K562 (cell line): ENCODE results near the gene CHMP2A. TPM values are rescaled to one million over a fixed set of nuclear protein-coding genes. Genes with fewer than 3 reads are reported as not detected.
A peak's percentile ranks its signal among the peaks of the same experiment; 100 is the strongest.

Source experiments
- CREM ChIP-seq: IDR thresholded peaks from 2 replicates; pipeline ENCODE4 v1.6.1; 2014; ENCODE audit warnings: antibody characterized with exemption, low read depth
- CTBP1 ChIP-seq: fragments of 450-650 bp; IDR thresholded peaks from 2 replicates; pipeline ENCODE4 v1.6.1; 2016; ENCODE audit warnings: borderline replicate concordance
- JUND ChIP-seq, 2 experiments: IDR thresholded peaks; 2 replicates in 1 of 2; 3 replicates in 1 of 2; pipeline ENCODE4 v1.6.1; 2011; ENCODE audit warnings: borderline replicate concordance in 2 of 2, low read depth in 2 of 2, low read length in 2 of 2, improper control_type of control experiment in 1 of 2, missing biosample characterization in 1 of 2, missing genetic modification characterization in 1 of 2, missing genetic modification reagents in 1 of 2
- MAFK ChIP-seq: IDR thresholded peaks from 2 replicates; pipeline ENCODE4 v1.6.1; 2011; ENCODE audit warnings: low read length, improper control_type of control experiment
- POLR2AphosphoS2 ChIP-seq: IDR thresholded peaks from 2 replicates; pipeline ENCODE4 v1.6.1; 2012; ENCODE audit warnings: low read length, improper control_type of control experiment
- POLR3A ChIP-seq: IDR thresholded peaks from 2 replicates; pipeline ENCODE4 v1.6.1; 2011; ENCODE audit warnings: borderline replicate concordance, mild to moderate bottlenecking, moderate library complexity; ENCODE audit not compliant: insufficient read length, insufficient read depth; ENCODE audit errors: extremely low read depth
- SLC30A9 ChIP-seq: fragments of 250-450 bp; sonication (Bioruptor Pico); IDR thresholded peaks from 2 replicates; pipeline ENCODE4 v1.8.0; 2022; ENCODE audit warnings: mild to moderate bottlenecking, moderate library complexity
- TCF3 ChIP-seq: sonication (generic); formaldehyde crosslinking; IDR thresholded peaks from 2 replicates; pipeline ENCODE4 v1.4.0; 2020; ENCODE audit warnings: mild to moderate bottlenecking, missing genetic modification reagents
- polyA plus RNA-seq, 8 experiments: library from polyadenylated mRNA; depleted of rRNA in 4 of 8; stranded (reverse) in 5 of 8; unstranded in 3 of 8; fragments of >200 nt; fragmentation: Nextera tagmentation in 2 of 8; fragmentation: Illumina TruSeq in 1 of 8; extraction: Ambion mirVana in 2 of 8; extraction: Trizol in 1 of 8; gene quantifications; 2 replicates each; pipeline versions ENCODE4 v1.2.1 to v1.2.3, GENCODE V29; 2011 to 2014; ENCODE audit warnings: inconsistent platforms in 1 of 8, missing spikeins in 1 of 8
- total RNA-seq, 7 experiments: library from RNA; depleted of rRNA in 6 of 7; stranded (reverse); fragments of >200 nt in 6 of 7; fragmentation: Illumina TruSeq in 2 of 7; extraction: Trizol in 2 of 7; gene quantifications; 2 replicates each; pipeline versions ENCODE4 v1.2.1 to v1.2.3, GENCODE V29; 2011 to 2021; ENCODE audit warnings: low replicate concordance in 1 of 7
- TF ChIP-seq, protein P1 (sequence below), 2 experiments: fragments of 450-650 bp in 1 of 2; sonication (generic) in 1 of 2; formaldehyde crosslinking in 1 of 2; IDR thresholded peaks; 2 replicates each; pipeline versions ENCODE4 v1.7.1 to v1.9.0; 2016 to 2022; ENCODE audit warnings: inconsistent platforms in 1 of 2, mild to moderate bottlenecking in 1 of 2, missing genetic modification reagents in 1 of 2
- TF ChIP-seq, protein P2 (sequence below): fragments of 250-450 bp; sonication (Bioruptor Pico); IDR thresholded peaks from 2 replicates; pipeline ENCODE4 v1.5.0; 2021; ENCODE audit warnings: mild to moderate bottlenecking, moderate library complexity

The CHMP2A gene
- total and polyA plus RNA-seq, 9 of the 15 experiments (the other 6 are each of a cell fraction or from before 2014, with no cell fraction given): 57.6 to 159 (median 87.2) TPM

DNA sequence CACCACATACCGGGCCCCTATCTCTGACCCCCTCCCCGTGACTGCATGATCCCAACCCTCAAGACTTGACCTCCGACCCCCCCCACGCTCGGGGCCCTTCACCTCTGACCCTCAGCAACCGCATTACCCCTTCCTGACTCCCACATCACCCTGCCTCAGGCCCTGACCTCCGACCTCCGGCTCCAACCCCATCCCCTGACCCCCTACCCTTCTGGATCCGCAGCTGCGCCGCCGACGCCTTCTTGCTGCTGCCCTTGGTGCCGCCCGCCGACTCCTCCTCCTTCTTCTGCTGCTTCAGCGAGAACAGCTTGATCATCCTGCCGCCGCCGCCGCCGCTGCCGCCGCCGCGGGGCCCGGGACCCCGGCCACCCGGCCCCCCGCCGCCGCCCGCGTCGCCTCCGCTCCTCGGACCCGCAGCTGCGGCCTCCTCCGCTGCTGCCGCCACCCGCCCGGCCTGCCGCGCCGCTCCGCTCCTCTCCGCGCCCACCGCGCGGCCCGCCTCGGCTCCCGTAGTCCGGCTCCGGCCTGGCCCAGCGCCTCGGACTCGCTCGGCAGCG is 3.2 kb upstream of the CHMP2A start, which contains the start of gene UBE2M (continued):
- TF ChIP-seq, protein P1, sequence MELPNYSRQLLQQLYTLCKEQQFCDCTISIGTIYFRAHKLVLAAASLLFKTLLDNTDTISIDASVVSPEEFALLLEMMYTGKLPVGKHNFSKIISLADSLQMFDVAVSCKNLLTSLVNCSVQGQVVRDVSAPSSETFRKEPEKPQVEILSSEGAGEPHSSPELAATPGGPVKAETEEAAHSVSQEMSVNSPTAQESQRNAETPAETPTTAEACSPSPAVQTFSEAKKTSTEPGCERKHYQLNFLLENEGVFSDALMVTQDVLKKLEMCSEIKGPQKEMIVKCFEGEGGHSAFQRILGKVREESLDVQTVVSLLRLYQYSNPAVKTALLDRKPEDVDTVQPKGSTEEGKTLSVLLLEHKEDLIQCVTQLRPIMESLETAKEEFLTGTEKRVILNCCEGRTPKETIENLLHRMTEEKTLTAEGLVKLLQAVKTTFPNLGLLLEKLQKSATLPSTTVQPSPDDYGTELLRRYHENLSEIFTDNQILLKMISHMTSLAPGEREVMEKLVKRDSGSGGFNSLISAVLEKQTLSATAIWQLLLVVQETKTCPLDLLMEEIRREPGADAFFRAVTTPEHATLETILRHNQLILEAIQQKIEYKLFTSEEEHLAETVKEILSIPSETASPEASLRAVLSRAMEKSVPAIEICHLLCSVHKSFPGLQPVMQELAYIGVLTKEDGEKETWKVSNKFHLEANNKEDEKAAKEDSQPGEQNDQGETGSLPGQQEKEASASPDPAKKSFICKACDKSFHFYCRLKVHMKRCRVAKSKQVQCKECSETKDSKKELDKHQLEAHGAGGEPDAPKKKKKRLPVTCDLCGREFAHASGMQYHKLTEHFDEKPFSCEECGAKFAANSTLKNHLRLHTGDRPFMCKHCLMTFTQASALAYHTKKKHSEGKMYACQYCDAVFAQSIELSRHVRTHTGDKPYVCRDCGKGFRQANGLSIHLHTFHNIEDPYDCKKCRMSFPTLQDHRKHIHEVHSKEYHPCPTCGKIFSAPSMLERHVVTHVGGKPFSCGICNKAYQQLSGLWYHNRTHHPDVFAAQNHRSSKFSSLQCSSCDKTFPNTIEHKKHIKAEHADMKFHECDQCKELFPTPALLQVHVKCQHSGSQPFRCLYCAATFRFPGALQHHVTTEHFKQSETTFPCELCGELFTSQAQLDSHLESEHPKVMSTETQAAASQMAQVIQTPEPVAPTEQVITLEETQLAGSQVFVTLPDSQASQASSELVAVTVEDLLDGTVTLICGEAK (IDR thresholded peaks at IDR 0.05): no peak
- TF ChIP-seq, protein P1 (CRISPR knock-in tag; IDR thresholded peaks at IDR 0.05): no peak
- TF ChIP-seq, protein P2, sequence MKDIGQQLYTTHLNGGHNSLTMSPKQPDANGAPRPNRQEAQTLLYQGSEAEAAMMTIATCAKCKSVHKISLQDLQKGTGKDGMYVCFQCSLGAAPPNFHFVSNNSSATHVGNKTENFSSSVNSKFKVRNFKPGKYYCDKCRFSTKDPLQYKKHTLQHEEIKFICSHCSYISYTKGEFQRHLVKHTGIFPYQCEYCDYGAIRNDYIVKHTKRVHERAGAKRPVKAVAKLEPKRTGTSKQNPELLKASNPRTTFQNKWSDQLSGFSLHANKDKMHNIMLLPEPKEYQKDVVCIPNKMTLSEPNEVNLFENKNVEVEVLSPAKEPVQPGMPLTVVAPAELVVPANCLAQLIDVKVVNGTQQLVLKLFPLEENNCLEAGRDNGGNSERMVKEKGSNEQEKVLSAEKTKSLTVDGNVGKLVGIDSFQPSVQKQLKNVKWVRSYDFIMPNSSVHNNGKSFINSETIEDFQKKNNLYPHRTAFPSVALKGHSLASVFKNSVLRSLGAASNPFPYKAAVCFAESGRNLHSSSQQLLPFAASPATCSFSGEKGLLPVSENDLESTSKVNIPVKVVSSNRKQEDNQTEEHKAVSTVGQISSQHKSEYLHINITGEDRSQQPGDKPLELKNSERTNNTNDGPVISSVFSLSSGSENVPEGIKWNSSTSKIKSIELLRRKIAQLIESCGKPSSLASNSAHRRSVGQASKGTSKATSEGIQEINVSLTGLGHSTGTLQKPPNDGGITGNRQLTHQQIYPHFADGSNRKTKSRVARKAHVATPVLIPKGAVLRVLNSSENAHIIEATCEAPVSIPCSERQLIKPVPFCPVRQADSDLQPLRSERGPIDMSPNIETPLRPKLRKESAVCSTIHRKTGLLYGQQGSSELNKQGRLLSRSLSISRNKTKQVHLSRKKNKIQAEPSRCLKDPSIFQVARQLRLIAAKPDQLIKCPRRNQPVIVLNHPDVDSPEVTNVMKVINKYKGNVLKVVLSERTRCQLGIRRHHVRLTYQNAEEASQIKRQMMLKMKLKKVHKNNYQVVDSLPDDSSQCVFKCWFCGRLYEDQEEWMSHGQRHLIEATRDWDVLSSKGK (CRISPR knock-in tag): no peak
- TF ChIP-seq TCF3 (CRISPR knock-in tag) (peak; percentile 38; the same call in 1 of the 2 replicates), POLR2AphosphoS2 (no peak), POLR3A (no peak), CREM (no peak), SLC30A9 (CRISPR knock-in tag) (no peak), MAFK (no peak), CTBP1 (no peak), JUND (IDR thresholded peaks at IDR 0.05; ENCODE audit: borderline replicate concordance, low read depth, low read length) (peak; percentile 14; the same call in 1 of the 2 replicates), JUND (tag; IDR thresholded peaks at IDR 0.05; ENCODE audit: borderline replicate concordance, low read depth, low read length) (no peak)
